Urinary bladder (tissue), 4 donors: ENCODE data around the gene SLF2. TPM values are rescaled to one million over a fixed set of nuclear protein-coding genes. Genes with fewer than 3 reads are reported as not detected.
A peak's percentile ranks its signal among the peaks of the same experiment; 100 is the strongest.

ENCODE experiments used
- DNase-seq: peaks from one replicate; pipeline ENCODE4 v3.0.0-alpha.2; 2015; ENCODE audit errors: extremely low spot score
- H3K27ac ChIP-seq: one replicate; pipeline ENCODE4 v1.5.1; 2013; ENCODE audit warnings: low read depth, mild to moderate bottlenecking, moderate library complexity
- H3K36me3 ChIP-seq: one replicate; pipeline ENCODE4 v1.6.1; 2013; ENCODE audit warnings: mild to moderate bottlenecking, moderate library complexity; ENCODE audit not compliant: insufficient read depth
- H3K4me1 ChIP-seq: one replicate; pipeline ENCODE4 v1.6.1; 2013; ENCODE audit warnings: mild to moderate bottlenecking, moderate library complexity; ENCODE audit not compliant: insufficient read depth
- H3K4me3 ChIP-seq: one replicate; pipeline ENCODE4 v1.5.1; 2013; ENCODE audit warnings: low read depth, low read length
- WGBS: extraction: QIAGEN DNeasy Blood & Tissue Kit; methylation state at CpG from one replicate; pipeline ENCODE4 v1.1.7; 2013; 5-methylcytosine and 5-hydroxymethylcytosine counted together
- polyA plus RNA-seq: library from polyadenylated mRNA; stranded (reverse); fragments of 200-250 nt; gene quantifications from one replicate; pipeline ENCODE4 v1.2.3, GENCODE V29; 2013
- total RNA-seq: library from RNA; depleted of rRNA; stranded (reverse); fragments of >200 nt; gene quantifications from one replicate; pipeline ENCODE4 v1.2.3, GENCODE V29; 2014
- donor health status: healthy with polysubstance abuse.
- donor health status: healthy.

Gene SLF2
- total and polyA plus RNA-seq, 2 donors = 13.9 to 114 TPM

- WGBS = 48% methylated on average over 10 of the region's 10 CpGs
- no peak overlapping the region for H3K4me3 ChIP-seq
- no peak for DNase-seq
- H3K36me3 ChIP-seq = no peaks in the 10 kb centered on the region
- no peak overlapping the region for H3K27ac ChIP-seq
- no peaks in the 10 kb centered on the region for H3K4me1 ChIP-seq
Observed at GRCh38 chr10:100993986-100994708, 81.4 kb downstream of the SLF2 start.

- no peak for DNase-seq
- Histone ChIP-seq H3K4me1 (no peaks in the 10 kb centered on the region), H3K36me3 (no peaks in the 10 kb centered on the region), H3K4me3 (no peak overlapping the region), H3K27ac (no peak overlapping the region)
- 38% methylated on average over 6 of the region's 6 CpGs for WGBS
Observed at GRCh38 chr10:100995181-100995580, 82.4 kb downstream of the SLF2 start.

DNA sequence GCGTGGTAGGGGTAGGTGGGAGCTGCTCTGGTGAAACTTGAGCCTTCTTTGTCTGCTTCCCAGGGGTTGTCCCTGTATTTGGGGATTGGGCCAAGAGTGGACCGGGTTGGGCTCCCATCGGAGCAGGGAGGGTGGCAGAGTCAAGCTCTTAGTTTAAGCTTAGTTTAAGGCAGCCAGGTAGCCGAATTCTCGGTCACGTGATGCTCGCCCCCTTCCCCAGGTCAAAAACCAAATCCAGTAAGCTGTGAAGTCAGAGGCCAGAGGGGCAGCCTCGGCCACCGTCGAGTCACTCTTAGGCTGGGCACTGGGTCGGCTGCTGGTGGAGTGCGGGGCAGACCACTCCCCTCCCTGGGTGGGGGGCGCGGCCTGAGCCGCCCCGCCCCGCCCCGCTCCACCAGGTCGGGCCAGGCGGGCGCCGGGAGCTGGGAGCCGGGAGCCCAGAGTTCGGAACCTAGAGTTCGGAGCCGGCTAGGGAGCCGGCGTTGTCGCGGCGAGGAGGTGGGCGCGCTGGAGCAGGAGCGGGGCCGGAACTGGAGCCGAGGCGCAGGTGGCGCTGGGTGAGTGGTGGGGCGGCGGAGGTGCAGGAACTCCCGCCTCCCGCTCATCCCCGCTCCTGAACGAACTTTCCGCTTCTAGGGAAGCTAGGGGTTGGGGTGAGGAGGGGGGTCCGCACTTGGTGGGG lies 84.1 kb downstream of the SLF2 start:
- H3K4me3 ChIP-seq = peak overlapping the region; percentile 62
- peak overlapping the region; percentile 100 for H3K27ac ChIP-seq
- WGBS = 7% methylated on average over 46 of the region's 46 CpGs
- DNase-seq = no peak
- H3K4me1 ChIP-seq = no peaks in the 10 kb centered on the region
- no peaks in the 10 kb centered on the region for H3K36me3 ChIP-seq

DNA sequence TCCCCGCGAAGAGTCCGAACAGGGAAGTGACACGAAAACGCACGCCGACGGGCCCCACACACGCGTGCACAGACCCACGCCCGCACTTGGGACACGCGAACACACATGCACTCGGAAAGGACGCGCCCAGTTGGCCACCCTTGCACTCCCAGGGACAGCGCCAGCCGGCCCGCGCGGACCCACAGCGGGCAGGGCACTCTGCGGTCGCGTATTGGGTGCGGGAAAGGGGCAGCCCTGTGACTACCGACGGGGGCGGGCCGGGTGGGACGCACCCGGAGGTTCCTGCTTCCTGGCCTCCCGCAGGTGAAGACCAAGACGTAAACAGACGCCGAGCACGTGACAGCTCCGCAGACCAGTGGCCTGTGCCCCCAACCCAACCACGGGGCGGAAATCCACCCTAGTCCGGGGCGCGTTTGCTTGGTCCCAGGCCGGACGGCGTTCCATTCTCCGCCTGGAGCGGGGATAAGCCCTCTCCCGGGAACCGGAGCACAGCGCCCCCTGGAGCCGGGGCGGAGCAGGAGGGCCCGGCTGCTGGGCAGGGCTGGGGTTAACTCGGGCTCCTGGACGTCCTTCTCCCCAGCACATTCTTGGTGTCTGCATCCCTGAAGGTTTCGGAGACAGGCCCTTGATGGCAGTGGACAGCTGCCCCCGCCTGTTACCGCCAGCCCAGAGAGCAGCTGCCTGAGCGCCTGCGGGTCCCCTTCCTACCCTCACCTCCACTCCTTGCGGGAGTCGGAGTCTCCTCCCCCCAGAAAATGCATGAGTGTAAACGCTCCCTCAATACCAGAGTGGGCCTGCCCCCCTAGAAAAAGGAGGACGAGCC lies 84.8 kb downstream of the SLF2 start:
- H3K36me3 ChIP-seq = no peaks in the 10 kb centered on the region
- DNase-seq = no peak
- H3K4me3 ChIP-seq = peak overlapping the region; percentile 62
- no peaks in the 10 kb centered on the region for H3K4me1 ChIP-seq
- under 1% methylated on average over 66 of the region's 66 CpGs for WGBS
- peak overlapping the region; percentile 100 for H3K27ac ChIP-seq

DNA sequence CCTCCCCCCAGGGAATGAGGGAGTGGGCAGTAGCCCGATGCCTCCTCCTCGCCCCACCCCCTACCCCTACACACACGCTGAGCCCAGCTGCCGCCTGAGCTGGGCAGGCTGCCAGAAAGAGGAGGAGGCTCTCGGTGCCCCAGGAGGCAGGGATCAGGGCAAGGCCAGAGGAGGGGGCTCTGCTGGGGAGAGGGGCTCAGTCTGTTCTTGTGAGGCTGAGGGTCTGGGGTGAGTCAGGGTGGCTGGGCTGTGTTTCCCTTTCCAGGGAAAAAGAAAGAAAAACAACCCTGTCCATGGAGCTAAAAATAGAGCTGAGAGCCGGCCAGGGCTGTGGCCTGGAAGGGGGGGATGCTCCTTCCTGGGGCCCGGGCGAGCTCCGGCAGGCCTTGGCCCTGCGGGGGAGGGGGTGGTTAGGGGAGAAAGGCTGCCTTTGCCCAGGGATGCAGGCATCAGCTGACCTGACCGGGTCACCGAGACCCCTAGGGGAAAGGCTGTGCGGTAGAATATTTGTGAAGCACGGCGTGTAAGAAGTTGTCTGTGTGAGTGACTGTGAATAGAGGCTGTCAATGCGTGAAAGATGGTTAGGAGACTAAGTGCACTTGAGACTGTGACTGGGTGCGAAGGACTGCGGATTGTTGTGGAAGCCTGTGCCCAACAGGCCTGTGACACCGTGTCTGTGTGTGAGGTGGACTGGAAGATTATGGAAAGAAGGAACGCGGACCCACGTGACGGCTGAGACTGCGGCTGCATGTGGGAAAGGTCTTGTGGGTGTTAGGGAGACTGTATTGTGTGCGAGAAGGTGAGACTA lies 85.6 kb downstream of the SLF2 start:
- DNase-seq = peak; percentile 79
- H3K36me3 ChIP-seq = no peaks in the 10 kb centered on the region
- no peaks in the 10 kb centered on the region for H3K4me1 ChIP-seq
- WGBS = 3% methylated on average over 25 of the region's 25 CpGs
- peak overlapping the region; percentile 100 for H3K27ac ChIP-seq
- peak overlapping the region; percentile 62 for H3K4me3 ChIP-seq

GRCh38 chr10:100998991-100999741 lies 86.4 kb downstream of the SLF2 start:
- H3K4me3 ChIP-seq = peak overlapping the region; percentile 62
- no peak for DNase-seq
- peak overlapping the region; percentile 100 for H3K27ac ChIP-seq
- no peaks in the 10 kb centered on the region for H3K4me1 ChIP-seq
- H3K36me3 ChIP-seq = no peaks in the 10 kb centered on the region
- under 1% methylated on average over 83 of the region's 83 CpGs for WGBS

- no peaks in the 10 kb centered on the region for H3K36me3 ChIP-seq
- WGBS = under 1% methylated on average over 44 of the region's 44 CpGs
- DNase-seq = no peak
- H3K4me1 ChIP-seq = no peaks in the 10 kb centered on the region
- peak within 1 kb of the TSS; percentile 100 for H3K27ac ChIP-seq
- peak within 1 kb of the TSS; percentile 62 for H3K4me3 ChIP-seq
Observed at GRCh38 chr10:100999742-101000126, 87.0 kb downstream of the SLF2 start, which contains the start of gene LZTS2. TSS of gene LZTS2 (plus strand) at chr10:100999808. CDS start at chr10:101002539, 2,731 bp downstream.

DNA sequence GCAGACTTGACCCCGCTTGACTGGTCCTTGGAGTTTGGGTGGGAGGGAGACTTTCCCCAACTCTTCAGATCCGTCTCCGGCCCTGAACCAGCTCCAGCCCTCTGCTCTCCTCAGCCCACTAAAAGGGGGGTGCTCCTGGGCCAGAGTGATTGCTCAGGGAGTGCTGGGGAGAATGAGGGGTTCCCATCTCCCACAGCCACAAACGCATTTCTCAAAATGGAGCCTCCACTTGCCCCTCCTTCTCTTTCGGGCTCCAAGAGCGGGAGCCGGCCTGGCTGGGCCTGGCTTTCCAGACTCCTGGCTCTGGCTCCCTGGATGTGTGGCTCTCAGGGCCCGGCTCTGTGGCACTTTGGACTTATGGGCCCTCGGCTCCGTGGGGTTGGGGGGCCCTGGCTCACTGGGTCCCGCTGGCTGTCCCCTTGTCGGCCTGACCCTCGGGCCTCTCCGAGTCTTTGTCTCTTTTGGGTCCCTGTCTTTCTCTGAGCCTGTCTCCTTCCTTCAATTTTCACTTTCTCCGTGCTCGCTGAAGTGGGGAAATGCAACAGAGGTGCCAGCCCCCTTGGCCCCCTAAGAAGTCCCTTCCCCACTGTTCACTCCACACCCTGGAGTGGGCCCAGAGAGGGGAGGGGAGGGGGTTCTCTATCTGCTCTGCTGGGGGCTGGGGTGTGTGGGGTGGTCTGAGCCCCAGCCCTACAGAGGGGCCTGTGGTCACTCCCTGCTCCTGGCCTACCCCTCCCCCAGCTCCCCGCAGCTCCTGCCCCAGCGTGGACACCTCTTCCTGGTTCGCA lies 87.6 kb downstream of the SLF2 start:
- peak overlapping the region; percentile 62 for H3K4me3 ChIP-seq
- H3K36me3 ChIP-seq = no peaks in the 10 kb centered on the region
- H3K4me1 ChIP-seq = no peaks in the 10 kb centered on the region
- no peak for DNase-seq
- H3K27ac ChIP-seq = peak overlapping the region; percentile 100
- WGBS = 6% methylated on average over 19 of the region's 19 CpGs

GRCh38 chr10:101000915-101001658 lies 88.3 kb downstream of the SLF2 start:
- no peak for DNase-seq
- no peaks in the 10 kb centered on the region for H3K4me1 ChIP-seq
- 16% methylated on average over 12 of the region's 12 CpGs for WGBS
- no peaks in the 10 kb centered on the region for H3K36me3 ChIP-seq
- peak overlapping the region; percentile 100 for H3K27ac ChIP-seq
- peak overlapping the region; percentile 62 for H3K4me3 ChIP-seq

- Histone ChIP-seq H3K4me1 (no peaks in the 10 kb centered on the region), H3K4me3 (no peak overlapping the region), H3K36me3 (no peaks in the 10 kb centered on the region), H3K27ac (peak overlapping the region; percentile 69)
- 56% methylated on average over 5 of the region's 5 CpGs for WGBS
- no peak for DNase-seq
Observed at GRCh38 chr10:101001659-101002035, 88.9 kb downstream of the SLF2 start.

DNA sequence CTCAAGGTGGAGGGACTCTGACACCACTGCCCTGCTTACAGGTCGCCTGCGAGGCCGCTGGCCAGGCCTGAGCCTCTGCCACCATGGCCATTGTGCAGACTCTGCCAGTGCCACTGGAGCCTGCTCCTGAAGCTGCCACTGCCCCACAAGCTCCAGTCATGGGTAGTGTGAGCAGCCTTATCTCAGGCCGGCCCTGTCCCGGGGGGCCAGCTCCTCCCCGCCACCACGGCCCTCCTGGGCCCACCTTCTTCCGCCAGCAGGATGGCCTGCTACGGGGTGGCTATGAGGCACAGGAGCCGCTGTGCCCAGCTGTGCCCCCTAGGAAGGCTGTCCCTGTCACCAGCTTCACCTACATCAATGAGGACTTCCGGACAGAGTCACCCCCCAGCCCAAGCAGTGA lies 89.7 kb downstream of the SLF2 start:
- no peaks in the 10 kb centered on the region for H3K4me1 ChIP-seq
- H3K36me3 ChIP-seq = no peaks in the 10 kb centered on the region
- H3K4me3 ChIP-seq = no peak overlapping the region
- WGBS = 86% methylated on average over 11 of the region's 11 CpGs
- no peak overlapping the region for H3K27ac ChIP-seq
- DNase-seq = no peak
